DMS 273 treated with DMSO at 0.1 percent for 48 hours (cell line): ENCODE results near the gene KLHL29.

Experiments used
- DNase-seq: peaks from one replicate; lab custom pipeline; 2025; lab: John Stamatoyannopoulos, UW

Gene KLHL29

GRCh38 chr2:23571085-23571484 lies 186.1 kb downstream of the KLHL29 start:
- DNase-seq: no peak

- DNase-seq: no peak
Observed at GRCh38 chr2:23571527-23572282, 186.7 kb downstream of the KLHL29 start.

DNA sequence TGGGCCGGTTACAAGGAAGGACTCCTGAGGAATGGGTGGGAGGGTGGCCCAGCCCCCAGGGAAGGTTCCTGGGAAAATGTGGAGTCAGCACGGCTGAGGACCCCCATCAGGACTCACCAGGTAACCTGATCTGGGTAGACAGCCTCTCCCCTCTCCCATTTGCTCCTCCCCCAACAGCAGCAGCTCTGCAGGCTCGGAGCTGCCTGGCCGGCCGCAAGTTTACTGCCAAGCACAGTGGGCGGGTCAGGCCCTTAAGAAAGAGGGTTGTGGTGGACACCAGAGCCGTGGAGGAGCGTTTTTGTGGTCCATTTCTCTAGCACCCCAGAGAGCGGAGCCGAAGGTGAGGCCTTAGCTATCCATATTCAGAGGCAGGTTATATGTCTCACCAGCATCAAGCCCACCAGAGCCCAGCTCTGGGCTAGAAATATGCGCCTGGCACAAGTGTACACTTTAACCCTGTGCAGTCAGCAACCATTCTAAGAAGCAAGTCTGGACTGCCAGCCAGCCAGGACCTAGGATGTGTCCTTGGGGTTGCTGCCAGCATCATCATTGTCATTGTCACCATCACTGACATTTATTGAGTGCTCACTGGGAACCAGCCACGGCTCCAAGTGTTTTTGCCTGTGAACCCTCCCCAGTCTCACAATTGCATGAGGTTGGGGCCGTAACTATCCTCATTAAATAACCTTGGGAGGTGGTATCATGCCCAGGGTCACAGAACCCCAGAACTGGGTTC lies 190.1 kb downstream of the KLHL29 start:
- no peak for DNase-seq

- no peak for DNase-seq
Observed at GRCh38 chr2:23578964-23579671, 194.1 kb downstream of the KLHL29 start.

GRCh38 chr2:23579674-23580073 lies 194.7 kb downstream of the KLHL29 start:
- no peak for DNase-seq

DNA sequence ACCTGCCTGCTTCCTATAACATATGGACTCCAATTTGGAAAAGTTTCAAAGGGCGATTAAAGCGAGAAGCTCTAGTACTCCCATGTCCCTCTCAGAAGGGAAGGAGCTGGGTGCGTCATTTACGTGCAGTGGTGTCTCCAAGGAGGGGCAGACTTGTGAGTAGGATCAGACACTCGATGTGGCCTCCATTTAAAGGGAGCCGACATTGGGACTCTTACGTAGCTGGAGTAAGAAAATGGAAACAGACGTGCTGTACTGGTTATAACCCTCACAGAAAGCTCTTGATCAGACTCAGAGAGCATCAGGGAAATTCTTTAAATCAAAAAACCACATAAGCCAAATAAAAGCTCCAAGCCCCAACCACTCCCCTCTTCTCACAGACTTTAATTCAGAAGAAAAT lies 198.5 kb downstream of the KLHL29 start:
- peak; percentile 70 for DNase-seq

- peak; percentile 82 for DNase-seq
Observed at GRCh38 chr2:23584054-23584745, 199.2 kb downstream of the KLHL29 start.

- DNase-seq: peak; percentile 74
Observed at GRCh38 chr2:23585273-23586170, 200.5 kb downstream of the KLHL29 start.

DNA sequence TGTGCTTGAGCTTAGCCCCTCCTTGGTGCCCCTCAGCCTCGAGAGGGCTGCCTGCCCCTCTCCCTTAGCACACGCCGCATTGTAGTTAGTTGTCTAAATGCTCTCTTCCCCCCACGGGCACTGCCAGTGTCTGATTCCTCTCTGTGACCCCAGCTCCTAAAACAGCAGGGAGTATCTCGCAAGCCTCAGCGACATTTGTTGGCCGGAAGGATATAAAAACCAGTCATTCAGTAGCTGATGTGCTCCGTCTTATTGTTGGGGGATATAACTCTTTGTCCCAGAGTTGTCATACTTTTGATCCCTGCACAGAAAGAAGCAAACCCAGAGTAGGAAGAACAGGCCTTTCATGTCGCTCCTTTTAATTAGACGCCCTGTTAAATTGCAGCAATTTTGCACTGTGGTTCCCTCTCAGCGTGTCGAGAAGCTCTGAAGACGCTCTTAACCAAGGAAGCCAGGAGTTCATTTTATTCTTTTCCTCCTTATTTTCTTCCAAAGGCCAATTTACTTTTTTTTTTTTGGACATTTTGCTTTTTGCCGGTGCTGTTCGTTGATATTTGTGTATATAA lies 201.8 kb downstream of the KLHL29 start:
- no peak for DNase-seq

- DNase-seq: no peak
Observed at GRCh38 chr2:23587341-23587880, 202.4 kb downstream of the KLHL29 start.

GRCh38 chr2:23588106-23588505 lies 203.1 kb downstream of the KLHL29 start:
- no peak for DNase-seq

GRCh38 chr2:23588508-23589201 lies 203.7 kb downstream of the KLHL29 start:
- DNase-seq: no peak

GRCh38 chr2:23589220-23589647 lies 204.3 kb downstream of the KLHL29 start:
- DNase-seq: no peak

GRCh38 chr2:23589739-23590138 lies 204.8 kb downstream of the KLHL29 start:
- no peak for DNase-seq

DNA sequence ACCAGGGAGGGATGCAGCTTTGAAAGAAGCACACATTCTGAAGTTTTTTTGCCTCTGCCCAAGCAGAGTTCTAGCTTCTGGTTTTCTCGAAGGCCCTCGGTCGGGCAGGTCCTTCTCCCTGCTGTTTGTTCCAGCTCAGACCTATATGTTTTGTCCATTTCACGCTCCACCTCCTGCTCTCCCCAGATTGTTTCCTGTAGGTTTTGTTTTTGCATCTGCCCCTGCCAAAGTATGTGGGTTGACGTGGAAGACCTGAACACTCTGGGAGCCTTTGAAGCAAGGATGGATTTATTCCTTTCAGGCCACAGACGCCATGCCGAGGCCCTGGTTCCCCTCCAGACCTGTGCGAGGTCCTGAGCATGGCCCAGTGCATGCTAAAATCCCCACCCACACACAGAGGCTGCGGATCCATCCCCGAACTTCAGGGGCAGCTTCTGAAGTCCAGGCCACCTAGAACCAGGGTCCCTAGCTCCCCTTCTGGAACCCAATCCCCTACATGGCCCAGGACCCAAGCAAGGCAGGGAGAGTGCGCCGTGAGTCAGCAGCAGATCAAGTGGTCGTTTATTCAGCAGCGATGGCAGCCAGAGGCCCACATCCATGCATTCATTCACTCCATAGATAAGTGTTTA lies 205.4 kb downstream of the KLHL29 start:
- no peak for DNase-seq

DNA sequence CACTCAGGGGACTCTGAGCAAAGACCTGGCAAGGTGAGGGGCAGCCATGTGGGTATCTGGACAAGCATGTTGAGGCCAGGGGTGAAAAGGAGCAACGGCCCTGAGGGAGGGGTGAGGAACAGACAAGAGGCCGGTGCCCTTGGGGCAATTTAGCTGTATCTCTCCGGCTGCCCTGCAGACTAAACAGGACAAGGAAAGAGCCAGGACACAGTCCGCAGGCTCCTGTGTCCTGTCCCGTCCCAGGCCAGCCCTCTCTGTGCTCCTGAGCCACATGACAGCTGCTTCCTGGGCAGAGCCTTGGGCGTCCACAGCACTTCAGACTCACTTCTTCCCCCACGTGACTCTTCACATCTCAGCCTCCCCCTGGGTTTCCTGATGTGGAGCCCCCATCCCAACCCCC lies 206.1 kb downstream of the KLHL29 start:
- DNase-seq: no peak

DNA sequence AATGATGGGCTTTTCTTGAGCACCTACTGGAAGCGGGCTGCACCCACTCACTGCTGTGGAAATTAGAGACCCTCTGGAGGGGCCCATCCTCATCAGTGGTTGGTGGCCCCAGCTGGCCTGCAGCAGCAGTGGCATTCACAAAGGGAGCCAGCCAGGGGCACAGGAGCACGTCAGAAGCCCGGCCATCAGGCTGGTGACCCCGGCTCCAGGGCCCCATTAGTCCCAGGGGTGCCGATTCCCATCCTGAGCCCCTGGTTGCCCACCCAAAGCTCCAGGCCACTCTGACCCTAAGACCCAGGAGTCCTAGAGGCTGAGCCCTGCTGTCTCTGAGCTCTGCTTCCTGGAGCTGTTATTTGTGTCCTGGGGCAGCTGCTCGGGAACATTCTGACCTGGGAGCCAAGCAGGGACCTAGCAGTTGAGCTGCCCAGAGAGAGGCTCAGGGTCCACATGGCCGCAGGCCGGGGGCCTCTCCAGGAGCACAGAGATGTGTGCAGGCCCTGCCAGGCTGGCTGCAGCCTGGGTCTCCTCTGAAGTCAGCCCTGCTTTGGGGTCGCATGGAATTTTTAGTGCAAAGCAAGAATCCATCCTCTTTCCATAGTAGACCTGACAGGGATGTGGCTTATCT lies 207.2 kb downstream of the KLHL29 start:
- no peak for DNase-seq

GRCh38 chr2:23592898-23593751 lies 208.1 kb downstream of the KLHL29 start:
- no peak for DNase-seq
